Liver (tissue), 9 donors: ENCODE measurements around the gene CSTPP1. TPM values are rescaled to one million over a fixed set of nuclear protein-coding genes. Genes with fewer than 3 reads are reported as not detected.

Experiments
- DNase-seq: peaks from one replicate; pipeline ENCODE4 v3.0.0-alpha.2; 2017; ENCODE audit warnings: low spot score
- H3K27ac ChIP-seq, 2 donors: one replicate each; pipeline ENCODE4 v1.7.0; 2013; ENCODE audit warnings: inconsistent platforms in 2 of 2, low read length in 2 of 2, control low read depth in 1 of 2, low read depth in 1 of 2, mild to moderate bottlenecking in 1 of 2
- H3K27me3 ChIP-seq, 4 donors: one replicate each; pipeline versions ENCODE4 v1.6.1 to v1.7.0; 2013; ENCODE audit warnings: low read length in 3 of 4, inconsistent platforms in 1 of 4, mild to moderate bottlenecking in 1 of 4, moderate library complexity in 1 of 4; ENCODE audit not compliant: control insufficient read depth in 4 of 4, insufficient read depth in 4 of 4
- H3K36me3 ChIP-seq, 4 donors: one replicate each; pipeline versions ENCODE4 v1.6.1 to v1.7.0; 2013; ENCODE audit warnings: low read length in 3 of 4, mild to moderate bottlenecking in 3 of 4, low read depth in 1 of 4, moderate library complexity in 1 of 4; ENCODE audit not compliant: control insufficient read depth in 4 of 4, insufficient read depth in 3 of 4
- H3K4me1 ChIP-seq, 4 donors: one replicate each; pipeline versions ENCODE4 v1.6.1 to v1.7.0; 2013; ENCODE audit warnings: low read length in 3 of 4, mild to moderate bottlenecking in 3 of 4, moderate library complexity in 1 of 4; ENCODE audit not compliant: control insufficient read depth in 4 of 4, insufficient read depth in 4 of 4
- H3K4me3 ChIP-seq, 3 donors: one replicate each; pipeline versions ENCODE4 v1.6.1 to v1.7.0; 2013; ENCODE audit warnings: low read length in 3 of 3, control low read depth in 1 of 3, low read depth in 1 of 3, mild to moderate bottlenecking in 1 of 3
- H3K9ac ChIP-seq, 2 donors: one replicate each; pipeline ENCODE4 v1.7.0; 2013; ENCODE audit warnings: low read length in 2 of 2, mild to moderate bottlenecking in 2 of 2, moderate library complexity in 2 of 2, control low read depth in 1 of 2, low read depth in 1 of 2
- H3K9me3 ChIP-seq, 4 donors: one replicate each; pipeline versions ENCODE4 v1.6.1 to v1.7.0; 2013; ENCODE audit warnings: low read length in 3 of 4; ENCODE audit not compliant: control insufficient read depth in 4 of 4
- CTCF ChIP-seq: fragments of 150-350 bp; IDR thresholded peaks from 2 replicates; pipeline ENCODE4 v1.5.1; 2017; ENCODE audit warnings: improper control_type of control experiment, low read depth, low read length; ENCODE audit not compliant: missing input control
- EGR1 ChIP-seq, 2 donors: IDR thresholded peaks; 2 replicates each; pipeline ENCODE4 v1.6.1; 2016 to 2018; ENCODE audit warnings: antibody characterized with exemption in 2 of 2, low read depth in 2 of 2
- FOXA1 ChIP-seq: IDR thresholded peaks from 2 replicates; pipeline ENCODE4 v1.6.1; 2016; ENCODE audit warnings: antibody characterized with exemption
- FOXA2 ChIP-seq: IDR thresholded peaks from 2 replicates; pipeline ENCODE4 v1.6.1; 2016; ENCODE audit warnings: antibody characterized with exemption
- GABPA ChIP-seq, 2 donors: IDR thresholded peaks in 1 of 2; conservative IDR thresholded peaks in 1 of 2; 2 replicates each; pipeline ENCODE4 v1.6.1; 2016; ENCODE audit warnings: antibody characterized with exemption in 2 of 2, mild to moderate bottlenecking in 1 of 2, moderate library complexity in 1 of 2
- HNF4A ChIP-seq, 2 donors: conservative IDR thresholded peaks; 2 replicates each; pipeline ENCODE4 v1.6.1; 2016; ENCODE audit warnings: antibody characterized with exemption in 2 of 2, mild to moderate bottlenecking in 2 of 2
- HNF4G ChIP-seq: IDR thresholded peaks from 2 replicates; pipeline ENCODE4 v1.6.1; 2016; ENCODE audit warnings: antibody characterized with exemption
- JUND ChIP-seq, 2 donors: IDR thresholded peaks; 2 replicates each; pipeline ENCODE4 v1.6.1; 2016; ENCODE audit warnings: antibody characterized with exemption in 2 of 2
- NR2F2 ChIP-seq: IDR thresholded peaks from 2 replicates; pipeline ENCODE4 v1.6.1; 2016; ENCODE audit warnings: antibody characterized with exemption
- RAD21 ChIP-seq, 2 donors: IDR thresholded peaks; 2 replicates each; pipeline ENCODE4 v1.6.1; 2016; ENCODE audit warnings: antibody characterized with exemption in 2 of 2, mild to moderate bottlenecking in 2 of 2
- RXRA ChIP-seq, 2 donors: IDR thresholded peaks; 2 replicates each; pipeline ENCODE4 v1.6.1; 2017 to 2018; ENCODE audit warnings: antibody characterized with exemption in 2 of 2, mild to moderate bottlenecking in 1 of 2
- SP1 ChIP-seq: IDR thresholded peaks from 2 replicates; pipeline ENCODE4 v1.6.1; 2018; ENCODE audit warnings: antibody characterized with exemption, mild to moderate bottlenecking
- TAF1 ChIP-seq: conservative IDR thresholded peaks from 2 replicates; pipeline ENCODE4 v1.6.1; 2016; ENCODE audit warnings: antibody characterized with exemption, mild to moderate bottlenecking
- YY1 ChIP-seq: IDR thresholded peaks from 2 replicates; pipeline ENCODE4 v1.6.1; 2016; ENCODE audit warnings: antibody characterized with exemption, mild to moderate bottlenecking
- ZBTB33 ChIP-seq: IDR thresholded peaks from 2 replicates; pipeline ENCODE4 v1.6.1; 2016; ENCODE audit warnings: antibody characterized with exemption
- WGBS: extraction: QIAGEN DNeasy Blood & Tissue Kit; methylation state at CpG from one replicate; pipeline ENCODE4 v1.1.7; 2013; 5-methylcytosine and 5-hydroxymethylcytosine counted together
- polyA plus RNA-seq, 2 donors: library from polyadenylated mRNA; stranded (reverse) in 1 of 2; unstranded in 1 of 2; fragments of 200-250 nt in 1 of 2; fragments of >200 nt in 1 of 2; fragmentation: Nextera tagmentation in 1 of 2; extraction: Ambion mirVana in 1 of 2; gene quantifications; one replicate each; pipeline versions ENCODE4 v1.2.1 to v1.2.3, GENCODE V29; 2013 to 2015
- total RNA-seq, 2 donors: library from RNA; depleted of rRNA; stranded (reverse); fragments of >200 nt; gene quantifications; one replicate each; pipeline ENCODE4 v1.2.3, GENCODE V29; 2014
- TF ChIP-seq, protein P1 (sequence below): IDR thresholded peaks from 2 replicates; pipeline ENCODE4 v1.6.1; 2016; ENCODE audit warnings: antibody characterized with exemption
- TF ChIP-seq, protein P2 (sequence below): IDR thresholded peaks from 2 replicates; pipeline ENCODE4 v1.6.1; 2016; ENCODE audit warnings: antibody characterized with exemption
- TF ChIP-seq, protein P3 (sequence below): IDR thresholded peaks from 2 replicates; pipeline ENCODE4 v1.6.1; 2016; ENCODE audit warnings: antibody characterized with exemption, mild to moderate bottlenecking
- donor health status: healthy.
- donor health status: healthy.
- donor health status: healthy.
- donor health status: healthy.
- donor health status: healthy.

Gene CSTPP1
- total and polyA plus RNA-seq, 4 donors = 5.4 to 6.6 (median 5.7) TPM

DNA sequence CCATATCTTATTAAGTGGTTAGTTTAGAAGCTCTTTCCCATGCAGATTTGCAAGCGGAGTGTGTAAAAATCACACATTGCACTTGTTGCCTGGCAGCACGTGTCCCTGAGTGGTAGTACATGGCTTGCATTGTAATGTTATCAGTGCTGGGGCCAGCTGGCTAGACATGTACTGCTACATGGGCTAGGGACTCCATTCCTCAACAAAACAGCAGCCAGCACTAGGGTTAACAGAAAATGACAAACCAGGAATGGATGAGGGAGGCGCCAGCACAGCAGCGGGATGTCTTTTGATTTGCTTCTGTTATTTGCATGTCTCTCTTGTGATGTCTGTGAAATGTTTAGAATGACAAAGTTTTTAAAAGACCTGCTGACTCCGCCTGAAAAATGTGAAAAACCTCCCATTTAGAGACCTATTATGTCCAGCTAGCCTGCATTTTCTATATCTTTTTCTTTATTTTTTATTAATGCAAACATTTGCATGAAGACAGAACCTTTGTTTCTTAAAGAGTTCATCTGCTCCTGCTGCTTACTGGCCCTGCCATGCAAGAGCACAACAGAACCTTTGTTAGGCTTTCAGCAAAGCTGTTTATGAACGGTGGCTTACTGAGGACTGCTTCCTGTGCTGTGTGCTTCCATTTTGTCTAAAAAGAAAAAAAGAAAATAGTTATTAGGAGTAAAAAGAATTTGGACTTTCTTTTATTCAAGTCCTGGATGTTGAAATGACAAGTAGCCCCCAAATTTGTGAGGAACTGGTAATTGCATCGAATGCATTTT, 40.7 kb downstream of the CSTPP1 start:
- H3K36me3 ChIP-seq = no peaks in the 10 kb centered on the region
- H3K27me3 ChIP-seq = no peaks in the 10 kb centered on the region
- 89% methylated on average over 7 of the region's 7 CpGs for WGBS
- TF ChIP-seq SP1 (no peak), HNF4G (no peak), YY1 (no peak), HNF4A (conservative IDR thresholded peaks at IDR 0.05) (no peak), NR2F2 (no peak), RXRA (IDR thresholded peaks at IDR 0.05) (no peak), GABPA (IDR thresholded peaks at IDR 0.05 in 1 of 2, conservative IDR thresholded peaks at IDR 0.05 in 1 of 2) (no peak), FOXA1 (no peak), EGR1 (IDR thresholded peaks at IDR 0.05; ENCODE audit: low read depth in 2 of 2) (no peak), CTCF (no peak)
- TF ChIP-seq, protein P1, sequence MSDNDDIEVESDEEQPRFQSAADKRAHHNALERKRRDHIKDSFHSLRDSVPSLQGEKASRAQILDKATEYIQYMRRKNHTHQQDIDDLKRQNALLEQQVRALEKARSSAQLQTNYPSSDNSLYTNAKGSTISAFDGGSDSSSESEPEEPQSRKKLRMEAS = no peak
- TF ChIP-seq, protein P2, sequence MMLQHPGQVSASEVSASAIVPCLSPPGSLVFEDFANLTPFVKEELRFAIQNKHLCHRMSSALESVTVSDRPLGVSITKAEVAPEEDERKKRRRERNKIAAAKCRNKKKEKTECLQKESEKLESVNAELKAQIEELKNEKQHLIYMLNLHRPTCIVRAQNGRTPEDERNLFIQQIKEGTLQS = no peak
- no peaks in the 10 kb centered on the region for H3K4me1 ChIP-seq
- H3K9ac ChIP-seq = no peak overlapping the region
- H3K9me3 ChIP-seq = no peaks in the 10 kb centered on the region
- H3K4me3 ChIP-seq = no peak overlapping the region
- no peak overlapping the region for H3K27ac ChIP-seq
- no peak for DNase-seq

DNA sequence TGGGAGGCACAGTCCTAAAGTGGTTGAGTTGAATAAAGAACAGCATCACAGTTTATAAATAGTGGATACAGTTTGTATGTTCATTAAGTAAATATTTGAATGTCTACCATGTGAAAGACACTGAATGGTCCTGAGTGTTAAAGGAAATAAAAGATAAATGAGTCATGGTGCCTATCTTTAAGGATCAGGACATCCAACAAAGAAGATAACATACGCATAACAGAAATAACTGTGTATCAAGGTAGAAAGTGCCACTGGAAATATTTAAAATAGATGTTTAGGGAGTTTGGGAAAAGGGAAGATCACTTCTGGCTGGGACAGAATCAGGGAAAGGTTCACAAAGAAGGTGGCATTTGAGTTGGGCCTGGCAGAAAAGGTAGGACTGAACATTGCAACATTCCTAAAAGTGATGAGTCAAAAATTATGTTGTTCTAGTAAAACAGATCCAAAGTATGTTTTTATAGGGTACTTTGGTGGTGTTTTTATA, 41.5 kb downstream of the CSTPP1 start:
- DNase-seq = no peak
- H3K4me1 ChIP-seq = no peaks in the 10 kb centered on the region
- no peak for TF ChIP-seq HNF4G
- no peak for TF ChIP-seq JUND (IDR thresholded peaks at IDR 0.05)
- no peak for TF ChIP-seq ZBTB33
- TF ChIP-seq FOXA2 = no peak
- no peak for TF ChIP-seq GABPA (IDR thresholded peaks at IDR 0.05 in 1 of 2, conservative IDR thresholded peaks at IDR 0.05 in 1 of 2)
- no peak for TF ChIP-seq RAD21 (IDR thresholded peaks at IDR 0.05)
- TF ChIP-seq HNF4A (conservative IDR thresholded peaks at IDR 0.05) = no peak
- TF ChIP-seq EGR1 (IDR thresholded peaks at IDR 0.05; ENCODE audit: low read depth in 2 of 2) = no peak
- no peak for TF ChIP-seq RXRA (IDR thresholded peaks at IDR 0.05)
- TF ChIP-seq, protein P3, sequence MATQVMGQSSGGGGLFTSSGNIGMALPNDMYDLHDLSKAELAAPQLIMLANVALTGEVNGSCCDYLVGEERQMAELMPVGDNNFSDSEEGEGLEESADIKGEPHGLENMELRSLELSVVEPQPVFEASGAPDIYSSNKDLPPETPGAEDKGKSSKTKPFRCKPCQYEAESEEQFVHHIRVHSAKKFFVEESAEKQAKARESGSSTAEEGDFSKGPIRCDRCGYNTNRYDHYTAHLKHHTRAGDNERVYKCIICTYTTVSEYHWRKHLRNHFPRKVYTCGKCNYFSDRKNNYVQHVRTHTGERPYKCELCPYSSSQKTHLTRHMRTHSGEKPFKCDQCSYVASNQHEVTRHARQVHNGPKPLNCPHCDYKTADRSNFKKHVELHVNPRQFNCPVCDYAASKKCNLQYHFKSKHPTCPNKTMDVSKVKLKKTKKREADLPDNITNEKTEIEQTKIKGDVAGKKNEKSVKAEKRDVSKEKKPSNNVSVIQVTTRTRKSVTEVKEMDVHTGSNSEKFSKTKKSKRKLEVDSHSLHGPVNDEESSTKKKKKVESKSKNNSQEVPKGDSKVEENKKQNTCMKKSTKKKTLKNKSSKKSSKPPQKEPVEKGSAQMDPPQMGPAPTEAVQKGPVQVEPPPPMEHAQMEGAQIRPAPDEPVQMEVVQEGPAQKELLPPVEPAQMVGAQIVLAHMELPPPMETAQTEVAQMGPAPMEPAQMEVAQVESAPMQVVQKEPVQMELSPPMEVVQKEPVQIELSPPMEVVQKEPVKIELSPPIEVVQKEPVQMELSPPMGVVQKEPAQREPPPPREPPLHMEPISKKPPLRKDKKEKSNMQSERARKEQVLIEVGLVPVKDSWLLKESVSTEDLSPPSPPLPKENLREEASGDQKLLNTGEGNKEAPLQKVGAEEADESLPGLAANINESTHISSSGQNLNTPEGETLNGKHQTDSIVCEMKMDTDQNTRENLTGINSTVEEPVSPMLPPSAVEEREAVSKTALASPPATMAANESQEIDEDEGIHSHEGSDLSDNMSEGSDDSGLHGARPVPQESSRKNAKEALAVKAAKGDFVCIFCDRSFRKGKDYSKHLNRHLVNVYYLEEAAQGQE = no peak
- no peak for TF ChIP-seq CTCF
- TF ChIP-seq FOXA1 = no peak
- TF ChIP-seq, protein P1 = no peak
- no peak for TF ChIP-seq SP1
- no peak for TF ChIP-seq TAF1
- TF ChIP-seq NR2F2 = no peak
- H3K9ac ChIP-seq = no peak overlapping the region
- no peaks in the 10 kb centered on the region for H3K27me3 ChIP-seq
- H3K4me3 ChIP-seq = no peak overlapping the region
- no peaks in the 10 kb centered on the region for H3K9me3 ChIP-seq
- WGBS = 85% methylated on average over 1 of the region's 1 CpG
- no peak overlapping the region for H3K27ac ChIP-seq
- no peaks in the 10 kb centered on the region for H3K36me3 ChIP-seq
